ENCODE results near the gene RNF208.
"Not testable (repeated sequence)": the region's sequence is repeated elsewhere in the genome, so short reads cannot be mapped to it uniquely, and the experiment has no call there.

Gene RNF208

GRCh38 chr9:137250329-137251193, 28.5 kb upstream of the RNF208 start:
- H3K9ac ChIP-seq (ENCODE audit: low read length) = no peak overlapping the region
- peaks cover 19% of the 10 kb centered on the region for H3K4me1 ChIP-seq (ENCODE audit: control insufficient read depth, insufficient read depth, low read length)
- H3K27me3 ChIP-seq (ENCODE audit: control insufficient read depth, insufficient read depth, low read length) = peaks cover under 1% of the 10 kb centered on the region
- H3K9me3 ChIP-seq (ENCODE audit: control insufficient read depth, low read length) = no peaks in the 10 kb centered on the region
- H3K4me3 ChIP-seq (ENCODE audit: low read length) = no peak overlapping the region
- H3K36me3 ChIP-seq (ENCODE audit: control insufficient read depth, insufficient read depth, low read length) = no peaks in the 10 kb centered on the region

GRCh38 chr9:137247916-137248175, 25.8 kb upstream of the RNF208 start:
- Histone ChIP-seq H3K4me1 (ENCODE audit: control insufficient read depth, insufficient read depth, low read length) (peaks cover 25% of the 10 kb centered on the region), H3K4me3 (ENCODE audit: low read length) (no peak overlapping the region)

GRCh38 chr9:137247135-137247915, 25.3 kb upstream of the RNF208 start:
- H3K4me3 ChIP-seq (ENCODE audit: low read length) = no peak overlapping the region
- no peaks in the 10 kb centered on the region for H3K9me3 ChIP-seq (ENCODE audit: control insufficient read depth, low read length)
- H3K4me1 ChIP-seq (ENCODE audit: control insufficient read depth, insufficient read depth, low read length) = peaks cover 26% of the 10 kb centered on the region
- H3K36me3 ChIP-seq (ENCODE audit: control insufficient read depth, insufficient read depth, low read length) = peaks cover 14% of the 10 kb centered on the region
- no peak overlapping the region for H3K9ac ChIP-seq (ENCODE audit: low read length)
- H3K27me3 ChIP-seq (ENCODE audit: control insufficient read depth, insufficient read depth, low read length) = peaks cover 6% of the 10 kb centered on the region

More at GRCh38 chr9:137247916-137248175, 25.8 kb upstream of the RNF208 start:
- Histone ChIP-seq H3K9me3 (ENCODE audit: control insufficient read depth, low read length) (no peaks in the 10 kb centered on the region), H3K9ac (ENCODE audit: low read length) (no peak overlapping the region), H3K27me3 (ENCODE audit: control insufficient read depth, insufficient read depth, low read length) (peaks cover 6% of the 10 kb centered on the region), H3K36me3 (ENCODE audit: control insufficient read depth, insufficient read depth, low read length) (peaks cover 11% of the 10 kb centered on the region)

GRCh38 chr9:137245450-137246421, 23.7 kb upstream of the RNF208 start:
- H3K27me3 ChIP-seq (ENCODE audit: control insufficient read depth, insufficient read depth, low read length) = peaks cover 6% of the 10 kb centered on the region
- peaks cover 33% of the 10 kb centered on the region for H3K4me1 ChIP-seq (ENCODE audit: control insufficient read depth, insufficient read depth, low read length)
- H3K9ac ChIP-seq (ENCODE audit: low read length) = no peak overlapping the region
- no peaks in the 10 kb centered on the region for H3K9me3 ChIP-seq (ENCODE audit: control insufficient read depth, low read length)
- H3K4me3 ChIP-seq (ENCODE audit: low read length) = no peak overlapping the region
- peaks cover 18% of the 10 kb centered on the region for H3K36me3 ChIP-seq (ENCODE audit: control insufficient read depth, insufficient read depth, low read length)

GRCh38 chr9:137244486-137245449, 22.7 kb upstream of the RNF208 start:
- H3K9ac ChIP-seq (ENCODE audit: low read length) = no peak overlapping the region
- peaks cover 18% of the 10 kb centered on the region for H3K36me3 ChIP-seq (ENCODE audit: control insufficient read depth, insufficient read depth, low read length)
- H3K4me3 ChIP-seq (ENCODE audit: low read length) = no peak overlapping the region
- H3K27me3 ChIP-seq (ENCODE audit: control insufficient read depth, insufficient read depth, low read length) = peaks cover 6% of the 10 kb centered on the region
- no peaks in the 10 kb centered on the region for H3K9me3 ChIP-seq (ENCODE audit: control insufficient read depth, low read length)
- peaks cover 33% of the 10 kb centered on the region for H3K4me1 ChIP-seq (ENCODE audit: control insufficient read depth, insufficient read depth, low read length)

- peaks cover 6% of the 10 kb centered on the region for H3K27me3 ChIP-seq (ENCODE audit: control insufficient read depth, insufficient read depth, low read length)
- H3K4me1 ChIP-seq (ENCODE audit: control insufficient read depth, insufficient read depth, low read length) = peaks cover 34% of the 10 kb centered on the region
- H3K4me3 ChIP-seq (ENCODE audit: low read length) = peak overlapping the region; percentile 4
- H3K9me3 ChIP-seq (ENCODE audit: control insufficient read depth, low read length) = no peaks in the 10 kb centered on the region
- H3K36me3 ChIP-seq (ENCODE audit: control insufficient read depth, insufficient read depth, low read length) = peaks cover 18% of the 10 kb centered on the region
- H3K9ac ChIP-seq (ENCODE audit: low read length) = no peak overlapping the region
Measured at GRCh38 chr9:137243626-137244485, 21.8 kb upstream of the RNF208 start.

- H3K27me3 ChIP-seq (ENCODE audit: control insufficient read depth, insufficient read depth, low read length); H3K9ac ChIP-seq (ENCODE audit: low read length); H3K9me3 ChIP-seq (ENCODE audit: control insufficient read depth, low read length): not testable (repeated sequence)
- H3K4me3 ChIP-seq (ENCODE audit: low read length) = peak overlapping the region; percentile 4
- H3K36me3 ChIP-seq (ENCODE audit: control insufficient read depth, insufficient read depth, low read length) = peaks cover 18% of the 10 kb centered on the region
- H3K4me1 ChIP-seq (ENCODE audit: control insufficient read depth, insufficient read depth, low read length) = peaks cover 40% of the 10 kb centered on the region
Measured at GRCh38 chr9:137243266-137243625, 21.2 kb upstream of the RNF208 start.

- Histone ChIP-seq H3K4me3 (ENCODE audit: low read length) (peak overlapping the region; percentile 82), H3K9me3 (ENCODE audit: control insufficient read depth, low read length) (no peaks in the 10 kb centered on the region), H3K9ac (ENCODE audit: low read length) (peak overlapping the region; percentile 77), H3K36me3 (ENCODE audit: control insufficient read depth, insufficient read depth, low read length) (peaks cover 18% of the 10 kb centered on the region), H3K27me3 (ENCODE audit: control insufficient read depth, insufficient read depth, low read length) (peaks cover 6% of the 10 kb centered on the region), H3K4me1 (ENCODE audit: control insufficient read depth, insufficient read depth, low read length) (peaks cover 48% of the 10 kb centered on the region)
Measured at GRCh38 chr9:137242269-137243203, 20.5 kb upstream of the RNF208 start.

- Histone ChIP-seq H3K36me3 (ENCODE audit: control insufficient read depth, insufficient read depth, low read length) (peaks cover 18% of the 10 kb centered on the region), H3K9me3 (ENCODE audit: control insufficient read depth, low read length) (no peaks in the 10 kb centered on the region), H3K27me3 (ENCODE audit: control insufficient read depth, insufficient read depth, low read length) (peaks cover 6% of the 10 kb centered on the region), H3K4me3 (ENCODE audit: low read length) (peak overlapping the region; percentile 82), H3K9ac (ENCODE audit: low read length) (peak overlapping the region; percentile 77), H3K4me1 (ENCODE audit: control insufficient read depth, insufficient read depth, low read length) (peaks cover 56% of the 10 kb centered on the region)
Measured at GRCh38 chr9:137241490-137242268, 19.6 kb upstream of the RNF208 start.

All from mucosa of stomach (tissue), 1 donor.